GM21825 (cell line): ENCODE measurements around the gene HIGD2B.
"Not testable (repeated sequence)": the region's sequence is repeated elsewhere in the genome, so short reads cannot be mapped to it uniquely, and the experiment has no call there.

Experiments used
- ATAC-seq: cut with Tn5 transposase; IDR thresholded peaks from one replicate; pipeline ENCODE4 v1.9.1; 2021; ENCODE audit warnings: mild to moderate bottlenecking, moderate library complexity; ENCODE audit not compliant: unreplicated experiment

The HIGD2B gene

DNA sequence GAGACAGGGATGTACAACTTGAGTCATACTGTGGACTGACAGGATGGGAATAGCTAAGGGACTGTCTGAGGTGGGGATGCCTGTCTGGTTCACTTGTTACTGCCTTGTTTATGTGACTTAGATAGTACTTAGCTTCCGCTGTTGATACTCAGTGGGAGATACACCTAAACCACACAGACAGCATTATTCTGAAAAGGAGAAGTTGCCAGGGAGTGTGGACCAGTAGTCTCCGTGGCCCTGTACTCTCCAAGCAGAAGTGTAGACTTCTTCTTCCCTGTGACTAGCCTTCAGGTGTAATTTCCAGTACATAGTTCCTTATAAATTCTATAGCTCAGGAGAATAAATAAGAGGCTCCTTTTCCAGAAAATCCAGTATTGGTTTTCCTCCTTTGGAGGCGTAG is 5.1 kb downstream of the HIGD2B start:
- no peak for ATAC-seq

DNA sequence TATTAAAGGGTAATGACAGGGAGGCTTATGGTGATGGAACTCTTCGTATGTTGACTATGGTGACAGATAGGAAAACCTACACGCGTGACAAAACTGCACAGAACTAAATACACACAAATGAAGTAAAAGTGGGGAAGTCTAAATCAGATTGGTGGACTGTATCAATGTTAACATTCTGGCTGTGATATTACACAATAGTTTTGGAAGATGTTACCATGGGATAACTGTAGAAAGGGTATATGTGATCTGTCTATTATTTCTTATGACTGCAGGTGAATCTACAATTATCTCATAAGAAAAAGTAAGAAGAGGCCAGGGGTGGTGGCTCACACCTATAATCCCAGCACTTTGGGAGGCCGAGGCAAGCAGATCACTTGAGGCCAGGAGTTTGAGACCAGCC is 9.1 kb downstream of the HIGD2B start:
- ATAC-seq = no peak

- no peak for ATAC-seq
Observed at GRCh38 chr15:72671525-72671924, 14.5 kb downstream of the HIGD2B start.

DNA sequence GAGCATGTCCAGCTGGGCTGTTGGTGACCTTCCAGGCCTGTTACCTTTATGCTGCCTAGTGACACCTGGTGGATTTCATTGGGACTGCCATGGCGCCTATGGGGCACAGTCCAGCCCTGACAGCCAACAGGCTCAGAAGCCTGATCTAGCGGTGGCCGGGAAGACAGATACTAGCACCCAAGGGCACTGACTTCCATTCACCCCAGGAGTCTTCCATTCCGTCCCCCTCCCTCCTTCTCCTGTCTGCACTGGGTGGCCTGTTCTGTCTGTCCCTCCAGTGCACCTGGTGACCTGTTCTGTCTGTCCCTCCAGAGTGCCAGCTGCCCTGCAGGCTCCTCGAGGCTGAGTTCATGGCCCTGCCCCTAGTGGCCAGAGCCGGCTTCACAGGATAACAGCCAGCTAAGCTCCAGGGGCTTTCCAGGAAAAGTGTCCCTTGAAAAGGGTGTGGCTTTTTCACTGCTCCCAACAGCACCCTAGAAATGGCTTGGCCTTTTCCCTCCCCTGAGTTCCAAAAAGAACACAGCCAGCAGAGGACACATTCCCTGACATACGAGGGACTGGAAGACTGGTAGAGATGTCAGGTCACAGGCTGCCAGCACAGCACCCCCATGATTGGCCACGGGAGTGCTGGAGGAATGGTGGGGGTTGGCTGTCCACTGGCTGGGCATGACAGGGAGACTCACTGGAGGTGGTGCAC is 15.2 kb downstream of the HIGD2B start:
- peak; percentile 85 for ATAC-seq

DNA sequence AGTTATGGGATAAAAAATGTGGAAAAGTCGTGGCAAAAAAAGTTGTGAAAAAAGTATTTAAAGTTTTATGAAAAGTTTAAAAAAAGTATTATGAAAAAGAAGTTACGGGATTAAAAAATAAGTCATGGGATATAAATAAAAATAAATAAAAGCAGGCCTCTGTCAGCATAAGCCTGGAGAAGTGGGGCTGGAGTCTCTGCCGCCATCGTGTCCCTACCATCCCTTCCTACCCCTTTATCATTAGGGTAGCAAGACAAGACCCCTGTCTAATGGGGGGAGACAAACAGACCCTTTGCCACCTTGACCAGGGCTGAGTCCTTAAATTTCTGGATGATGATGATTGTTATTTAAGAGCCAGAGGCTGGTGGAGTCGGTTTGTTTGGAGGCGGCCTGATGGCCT is 16.2 kb downstream of the HIGD2B start:
- not testable (repeated sequence) for ATAC-seq

DNA sequence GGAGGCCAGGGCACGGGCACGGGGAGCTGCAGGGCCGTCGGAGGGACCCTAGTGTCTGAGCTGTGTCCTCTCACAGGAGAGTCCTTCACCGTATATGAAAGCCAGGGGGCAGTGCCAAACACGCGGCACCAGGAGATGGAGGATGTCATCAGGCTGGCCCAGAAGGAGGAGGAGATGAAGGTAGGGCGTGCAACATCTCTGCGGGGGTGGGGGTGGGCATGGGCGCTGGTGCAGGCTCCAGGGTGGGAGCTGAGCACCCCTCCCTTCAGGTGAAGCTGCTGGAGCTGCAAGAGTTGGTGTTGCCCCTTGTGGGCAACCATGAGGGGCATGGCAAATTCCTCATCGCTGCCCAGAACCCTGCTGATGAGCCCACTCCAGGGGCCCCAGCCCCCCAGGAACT is 20.3 kb downstream of the HIGD2B start:
- ATAC-seq = not testable (repeated sequence)

GRCh38 chr15:72663931-72664330 is 22.1 kb downstream of the HIGD2B start:
- ATAC-seq = not testable (repeated sequence)

DNA sequence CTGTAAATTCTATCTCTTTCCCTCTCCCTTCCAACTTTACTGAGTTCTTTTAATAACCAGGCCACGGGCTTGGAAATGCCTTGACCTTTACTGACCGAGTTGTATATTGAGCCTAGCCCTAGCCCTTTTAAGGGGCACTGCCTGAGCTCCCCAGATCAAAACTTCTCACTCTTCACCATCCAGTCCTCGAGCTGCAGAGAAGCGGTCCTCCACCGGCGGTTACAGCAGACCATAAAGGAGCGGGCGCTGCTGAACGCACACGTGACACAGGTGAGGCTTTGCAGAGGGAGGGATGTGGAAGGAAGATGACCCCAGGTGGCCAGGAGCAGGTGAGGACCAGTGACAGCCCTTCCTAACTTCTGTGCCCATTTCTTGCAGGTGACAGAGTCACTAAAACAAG is 24.9 kb downstream of the HIGD2B start:
- not testable (repeated sequence) for ATAC-seq

GRCh38 chr15:72656014-72656413 is 30.0 kb downstream of the HIGD2B start:
- not testable (repeated sequence) for ATAC-seq

DNA sequence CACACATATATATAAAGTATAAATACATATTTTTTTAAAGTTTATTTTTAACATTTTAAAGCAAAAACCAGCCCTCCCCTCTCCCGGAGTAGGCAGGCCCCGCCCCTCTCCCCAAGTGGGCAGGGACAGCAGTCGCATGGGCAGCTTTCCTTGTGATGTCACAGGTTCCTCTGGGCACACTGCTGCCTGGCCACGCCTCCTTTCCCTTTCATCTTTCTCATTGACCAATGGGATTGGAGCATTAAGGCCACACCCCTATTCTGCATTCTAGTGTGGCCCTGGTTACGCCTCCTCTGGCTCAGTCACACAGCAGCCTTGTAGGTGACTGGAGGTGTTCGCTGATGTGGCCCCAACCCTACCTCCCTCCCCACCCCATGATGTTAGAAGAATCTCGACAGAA is 31.6 kb downstream of the HIGD2B start, which contains the start of gene GOLGA6B:
Gene GOLGA6B, plus strand, starts transcription at position 301 of the 400 bp plus-strand sequence. Its CDS starts 41 bp downstream, at position 342.
- ATAC-seq = not testable (repeated sequence)

DNA sequence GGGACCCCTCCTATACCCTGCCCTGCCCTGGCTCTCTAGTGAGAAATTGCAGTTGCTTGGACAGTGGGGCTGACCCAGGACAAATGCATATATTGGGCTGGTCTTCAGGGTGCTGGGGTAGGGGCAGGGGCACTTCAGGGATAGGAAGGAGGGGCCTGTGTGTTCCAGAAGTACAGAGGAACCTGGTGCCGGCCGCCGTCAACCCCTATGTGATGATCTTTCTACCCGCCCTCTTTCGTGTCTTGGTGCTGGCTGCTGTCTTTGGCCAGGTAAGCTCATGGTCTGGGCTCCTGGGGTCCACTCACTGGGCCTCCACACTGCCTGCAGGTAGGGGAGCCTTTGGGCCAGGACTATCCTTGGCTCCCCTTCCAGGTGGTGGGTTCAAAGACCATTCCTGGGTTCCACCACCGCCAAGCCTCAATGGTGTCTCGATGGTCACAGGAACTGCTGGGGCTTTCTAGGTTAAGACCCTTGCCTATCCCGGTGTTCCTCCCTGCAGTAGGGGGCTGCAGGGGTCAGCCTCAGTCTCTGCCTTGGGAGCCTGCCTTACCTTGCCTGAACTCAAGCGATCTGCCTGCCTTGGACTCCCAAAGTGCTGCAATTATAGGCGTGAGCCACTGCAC is 37.2 kb downstream of the HIGD2B start:
- ATAC-seq = not testable (repeated sequence)

DNA sequence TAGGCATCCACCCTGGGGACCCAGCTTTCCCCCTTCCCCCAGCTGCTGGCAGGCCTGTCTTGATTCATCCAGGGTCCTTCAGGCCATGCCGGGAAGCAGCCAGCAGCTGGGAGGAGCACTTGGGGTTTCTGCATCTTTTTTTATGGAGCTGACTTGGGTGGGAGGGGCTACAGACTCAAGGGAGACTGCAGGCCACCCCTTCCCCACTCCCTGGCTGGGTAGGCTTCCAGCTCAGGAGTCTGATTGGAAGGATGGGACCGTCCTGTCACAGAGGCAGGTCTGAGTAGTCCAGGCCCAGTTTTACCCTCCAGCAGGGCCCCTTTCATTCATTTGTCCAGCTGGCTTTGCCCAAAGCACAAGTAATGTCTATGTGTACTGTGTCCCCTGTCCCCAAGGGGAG is 43.7 kb downstream of the HIGD2B start:
- not testable (repeated sequence) for ATAC-seq

DNA sequence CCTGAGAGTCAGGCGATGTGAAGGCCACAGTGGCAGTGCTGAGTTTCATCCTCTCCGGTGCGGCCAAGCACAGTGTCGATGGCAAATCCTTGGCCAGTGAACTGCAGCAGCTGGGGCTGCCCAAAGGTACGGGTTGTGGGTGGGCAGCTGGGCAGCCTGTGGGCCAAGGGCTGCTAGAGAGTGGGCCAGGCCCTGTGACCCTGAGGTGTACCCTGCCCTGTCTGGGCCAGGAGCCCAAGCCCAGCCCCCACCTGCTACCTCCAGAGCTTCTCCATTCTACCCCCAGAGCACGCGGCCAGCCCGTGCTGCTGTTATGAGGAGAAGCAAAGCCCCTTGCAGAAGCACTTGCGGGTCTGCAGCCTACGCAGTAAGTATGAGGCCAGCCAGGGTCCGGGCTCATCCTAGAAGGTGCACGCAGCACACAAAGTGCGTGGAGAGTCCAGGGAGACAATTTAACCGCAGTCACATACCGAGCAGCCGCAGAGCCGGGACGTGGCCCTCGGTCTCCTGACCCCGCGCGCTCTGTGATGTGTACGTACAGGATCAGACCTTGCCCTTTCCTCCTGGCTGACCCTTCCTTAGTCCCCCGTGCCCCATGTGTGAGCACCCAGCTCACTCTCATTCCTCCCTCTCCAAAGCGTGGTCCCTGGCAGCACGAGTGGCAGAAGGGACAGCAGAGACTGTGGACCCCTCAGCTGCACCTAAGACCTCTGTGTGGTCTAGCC is 46.1 kb downstream of the HIGD2B start:
- not testable (repeated sequence) for ATAC-seq

- ATAC-seq = peak; percentile 69
Observed at GRCh38 chr15:72636519-72637282, 49.3 kb downstream of the HIGD2B start.

- not testable (repeated sequence) for ATAC-seq
Observed at GRCh38 chr15:72629068-72629570, 56.9 kb downstream of the HIGD2B start.

DNA sequence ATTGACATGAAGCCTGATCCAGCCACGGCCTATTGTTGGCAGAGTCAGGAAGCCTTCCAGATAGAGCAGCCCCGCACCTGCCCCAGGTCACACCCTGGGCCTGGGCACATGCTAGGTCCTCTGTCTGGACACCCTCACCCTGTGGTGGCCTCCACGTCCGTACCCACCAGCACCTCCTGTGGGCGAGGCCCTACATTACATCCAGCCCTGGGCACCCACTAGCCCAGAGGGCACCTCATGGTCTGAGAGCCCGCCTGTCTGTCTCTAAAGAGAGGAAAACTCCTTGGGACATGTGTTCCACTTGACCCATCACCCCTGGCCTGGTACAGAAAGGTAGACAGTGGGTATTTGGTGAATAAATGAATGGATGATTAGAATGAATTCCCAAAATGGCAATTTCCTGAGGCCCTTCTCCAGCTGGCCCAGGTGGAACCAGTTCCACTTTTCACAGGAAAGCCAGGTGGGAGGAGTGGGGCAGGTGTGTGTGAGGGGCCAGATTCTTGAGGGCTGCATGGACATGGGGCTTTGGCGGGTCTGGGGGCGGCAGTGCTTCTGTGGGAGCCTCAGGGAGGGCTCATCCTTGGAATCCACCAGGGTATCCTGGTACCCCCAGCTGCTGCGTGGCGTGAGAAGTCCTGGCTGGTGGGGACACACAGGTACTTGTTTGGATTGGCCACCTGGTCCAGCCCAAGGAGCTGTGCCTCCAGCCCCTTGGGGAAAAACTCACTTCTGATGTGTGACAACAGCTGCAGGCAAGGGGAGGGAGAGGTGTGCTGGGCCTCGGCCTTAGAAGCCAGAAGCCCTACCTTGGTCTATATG is 57.5 kb downstream of the HIGD2B start:
- not testable (repeated sequence) for ATAC-seq

DNA sequence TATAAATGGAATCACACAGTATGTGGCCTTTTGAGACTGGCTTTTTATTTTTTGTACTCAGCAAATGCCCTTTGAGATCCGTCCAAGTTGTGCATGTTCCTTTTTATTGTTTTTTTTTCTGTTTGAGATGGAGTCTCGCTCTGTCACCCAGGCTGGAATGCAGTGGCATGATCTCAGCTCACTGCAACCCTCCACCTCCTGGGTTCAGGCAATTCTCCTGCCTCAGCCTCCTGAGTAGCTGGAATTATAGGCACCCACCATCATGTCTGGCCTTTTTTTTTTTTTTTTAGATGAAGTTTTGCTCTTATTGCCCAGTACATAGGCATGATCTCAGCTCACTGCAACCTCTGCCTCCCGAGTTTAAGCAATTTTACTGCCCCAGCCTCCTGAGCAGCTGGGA is 59.8 kb downstream of the HIGD2B start:
- not testable (repeated sequence) for ATAC-seq
